Urinary bladder (tissue), 2 donors: ENCODE measurements around the gene P2RX6. TPM values are rescaled to one million over a fixed set of nuclear protein-coding genes. Genes with fewer than 3 reads are reported as not detected.

ENCODE experiments used
- polyA plus RNA-seq: library from polyadenylated mRNA; stranded (reverse); fragments of 200-250 nt; gene quantifications from one replicate; pipeline ENCODE4 v1.2.3, GENCODE V29; 2013
- small RNA-seq: library from RNA; depleted of rRNA; stranded (forward); fragments of <200 nt; gene quantifications from one replicate; pipeline ENCODE3, GENCODE V24; 2014
- total RNA-seq: library from RNA; depleted of rRNA; stranded (reverse); fragments of >200 nt; gene quantifications from one replicate; pipeline ENCODE4 v1.2.3, GENCODE V29; 2014
- donor health status: healthy.

The P2RX6 gene
- total and polyA plus RNA-seq, 2 donors, result 0.74 to 0.96 TPM

Small RNA genes lying within 50 kb of the gene (small RNA-seq; reads per million reads assigned to genes)
- not detected for gene MIR649

Other genes starting within 250 kb of the P2RX6 start
- 0.16 TPM for gene SERPIND1, start 241.1 kb upstream of the P2RX6 start, total RNA-seq
- 1.2 TPM for gene SERPIND1, start 241.1 kb upstream of the P2RX6 start, polyA plus RNA-seq
- gene PI4KA, start 156.4 kb upstream of the P2RX6 start, total RNA-seq, result 37.1 TPM
- 50.9 TPM for gene PI4KA, start 156.4 kb upstream of the P2RX6 start, polyA plus RNA-seq
- gene SNAP29, start 156.2 kb upstream of the P2RX6 start, total RNA-seq, result 7.9 TPM
- gene SNAP29, start 156.2 kb upstream of the P2RX6 start, polyA plus RNA-seq, result 22.0 TPM
- 41.8 TPM for gene CRKL, start 97.8 kb upstream of the P2RX6 start, total RNA-seq
- 34.8 TPM for gene CRKL, start 97.8 kb upstream of the P2RX6 start, polyA plus RNA-seq
- gene AIFM3, start 47.9 kb upstream of the P2RX6 start, total RNA-seq, result 0.53 TPM
- 2.8 TPM for gene AIFM3, start 47.9 kb upstream of the P2RX6 start, polyA plus RNA-seq
- 42.8 TPM for gene LZTR1, start 32.9 kb upstream of the P2RX6 start, total RNA-seq
- gene LZTR1, start 32.9 kb upstream of the P2RX6 start, polyA plus RNA-seq, result 48.1 TPM
- gene THAP7, start 13.0 kb upstream of the P2RX6 start, total RNA-seq, result 17.3 TPM
- 55.0 TPM for gene THAP7, start 13.0 kb upstream of the P2RX6 start, polyA plus RNA-seq
- gene SLC7A4, start 17.4 kb downstream of the P2RX6 start, total RNA-seq, result 0.42 TPM
- gene SLC7A4, start 17.4 kb downstream of the P2RX6 start, polyA plus RNA-seq, result 1.2 TPM
- gene LRRC74B, start 30.8 kb downstream of the P2RX6 start, total RNA-seq, result not detected
- not detected for gene LRRC74B, start 30.8 kb downstream of the P2RX6 start, polyA plus RNA-seq